ENCODE results near the gene MEIOB.
"Not testable (repeated sequence)": the region's sequence is repeated elsewhere in the genome, so short reads cannot be mapped to it uniquely, and the experiment has no call there.

Gene MEIOB

DNA sequence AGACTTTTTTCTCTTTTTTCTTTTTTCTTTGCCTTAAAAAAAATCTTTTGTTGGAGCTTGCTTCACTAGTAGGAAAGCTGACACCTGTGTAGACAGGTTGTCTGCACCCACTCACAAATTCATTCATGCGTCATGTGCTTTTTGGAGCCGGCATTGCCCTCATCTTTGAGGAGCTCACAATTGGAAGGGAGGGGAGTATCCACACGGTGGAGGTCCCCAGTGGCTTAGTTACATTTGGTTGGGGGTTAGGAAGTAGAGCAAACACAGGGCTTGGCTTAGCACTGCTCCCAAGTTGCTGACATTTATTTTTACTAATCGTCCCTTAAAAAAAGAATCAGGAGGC lies 18.7 kb upstream of the MEIOB start:
- H3K27me3 ChIP-seq (ENCODE audit: control insufficient read depth in 1 of 2, insufficient read depth in 2 of 2, low read length in 2 of 2) = peaks cover 8 to 14% of the 10 kb centered on the region in 2 donors
- H3K27ac ChIP-seq (ENCODE audit: low read length) = no peak overlapping the region
- H3K4me3 ChIP-seq (ENCODE audit: low read length in 2 of 2) = no peak overlapping the region
- H3K9me3 ChIP-seq (ENCODE audit: control insufficient read depth in 2 of 2, low read length in 2 of 2) = no peaks in the 10 kb centered on the region
- no peaks in the 10 kb centered on the region for H3K36me3 ChIP-seq (ENCODE audit: control insufficient read depth in 2 of 2, insufficient read depth in 2 of 2, low read length in 2 of 2)
- no peaks in the 10 kb centered on the region for H3K4me1 ChIP-seq (ENCODE audit: control insufficient read depth, insufficient read depth, low read length)
- no peak overlapping the region for H3K9ac ChIP-seq (ENCODE audit: low read length in 2 of 2)

DNA sequence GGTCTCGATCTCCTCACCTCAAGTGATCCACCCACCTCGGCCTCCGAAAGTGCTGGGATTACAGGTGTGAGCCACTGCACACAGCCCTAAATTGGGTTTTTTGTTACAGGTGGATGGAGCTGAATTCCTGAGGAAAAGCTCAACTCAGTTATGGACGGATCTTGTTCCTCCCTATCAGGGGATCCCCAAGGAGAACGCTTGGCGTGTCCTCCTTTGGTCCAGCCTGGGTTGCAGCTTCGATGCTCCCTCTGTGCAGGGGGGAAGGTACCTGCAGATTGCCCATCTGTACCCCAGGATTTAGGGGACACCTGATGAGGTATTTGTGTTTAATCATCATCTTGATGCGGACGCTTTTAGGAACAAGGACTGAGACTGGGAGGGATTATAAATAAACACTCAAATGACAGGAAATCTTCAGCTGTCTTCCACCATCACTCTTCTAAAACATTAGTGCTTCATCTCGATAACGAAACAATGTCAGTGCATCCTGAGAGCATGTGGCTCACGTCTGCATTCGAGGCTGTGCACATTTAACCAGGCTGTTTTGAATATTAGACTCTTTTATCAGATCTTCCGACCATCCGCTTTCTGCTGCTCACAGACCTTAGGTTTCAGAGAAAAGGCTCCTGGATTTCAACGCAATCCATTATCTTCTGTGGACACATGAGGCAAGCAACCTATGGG lies 18.2 kb upstream of the MEIOB start:
- Histone ChIP-seq H3K36me3 (ENCODE audit: control insufficient read depth in 2 of 2, insufficient read depth in 2 of 2, low read length in 2 of 2) (no peaks in the 10 kb centered on the region), H3K27ac (ENCODE audit: low read length) (no peak overlapping the region), H3K27me3 (ENCODE audit: control insufficient read depth in 1 of 2, insufficient read depth in 2 of 2, low read length in 2 of 2) (peaks cover 8 to 14% of the 10 kb centered on the region in 2 donors), H3K9me3 (ENCODE audit: control insufficient read depth in 2 of 2, low read length in 2 of 2) (no peaks in the 10 kb centered on the region), H3K4me3 (ENCODE audit: low read length in 2 of 2) (no peak overlapping the region), H3K4me1 (ENCODE audit: control insufficient read depth, insufficient read depth, low read length) (no peaks in the 10 kb centered on the region), H3K9ac (ENCODE audit: low read length in 2 of 2) (no peak overlapping the region)

- Histone ChIP-seq H3K27ac (ENCODE audit: low read length) (no peak overlapping the region), H3K9me3 (ENCODE audit: control insufficient read depth in 2 of 2, low read length in 2 of 2) (no peaks in the 10 kb centered on the region), H3K36me3 (ENCODE audit: control insufficient read depth in 2 of 2, insufficient read depth in 2 of 2, low read length in 2 of 2) (no peaks in the 10 kb centered on the region), H3K27me3 (ENCODE audit: control insufficient read depth in 1 of 2, insufficient read depth in 2 of 2, low read length in 2 of 2) (peaks cover 8 to 10% of the 10 kb centered on the region in 2 donors), H3K4me1 (ENCODE audit: control insufficient read depth, insufficient read depth, low read length) (no peaks in the 10 kb centered on the region), H3K4me3 (ENCODE audit: low read length in 2 of 2) (no peak overlapping the region), H3K9ac (ENCODE audit: low read length in 2 of 2) (no peak overlapping the region)
Observed at GRCh38 chr16:1887711-1888354, 15.9 kb upstream of the MEIOB start.

DNA sequence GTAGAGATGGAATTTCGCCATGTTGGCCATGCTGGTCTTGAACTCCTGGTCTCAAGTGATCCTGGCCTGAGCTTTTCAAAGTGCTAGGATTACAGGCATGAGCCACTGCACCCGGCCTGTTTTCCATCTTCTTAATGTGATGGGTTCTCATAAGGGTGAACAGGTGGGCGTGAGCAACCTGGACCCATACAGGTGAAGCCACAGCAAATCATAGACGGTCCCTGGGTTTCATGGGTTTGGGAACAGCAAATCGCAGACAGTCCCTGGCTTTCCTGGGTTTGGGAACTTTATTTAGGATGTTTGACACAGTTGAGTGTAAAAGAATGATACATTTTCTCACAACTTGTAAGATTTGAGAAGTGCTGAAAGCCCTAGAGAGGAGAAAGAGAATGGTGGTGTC lies 12.9 kb upstream of the MEIOB start:
- Histone ChIP-seq H3K27me3 (ENCODE audit: control insufficient read depth in 1 of 2, insufficient read depth in 2 of 2, low read length in 2 of 2) (peaks cover 0 to 6% of the 10 kb centered on the region in 2 donors), H3K9ac (ENCODE audit: low read length in 2 of 2) (no peak overlapping the region), H3K27ac (ENCODE audit: low read length) (no peak overlapping the region), H3K4me1 (ENCODE audit: control insufficient read depth, insufficient read depth, low read length) (no peaks in the 10 kb centered on the region), H3K4me3 (ENCODE audit: low read length in 2 of 2) (no peak overlapping the region), H3K9me3 (ENCODE audit: control insufficient read depth in 2 of 2, low read length in 2 of 2) (no peaks in the 10 kb centered on the region), H3K36me3 (ENCODE audit: control insufficient read depth in 2 of 2, insufficient read depth in 2 of 2, low read length in 2 of 2) (no peaks in the 10 kb centered on the region)

DNA sequence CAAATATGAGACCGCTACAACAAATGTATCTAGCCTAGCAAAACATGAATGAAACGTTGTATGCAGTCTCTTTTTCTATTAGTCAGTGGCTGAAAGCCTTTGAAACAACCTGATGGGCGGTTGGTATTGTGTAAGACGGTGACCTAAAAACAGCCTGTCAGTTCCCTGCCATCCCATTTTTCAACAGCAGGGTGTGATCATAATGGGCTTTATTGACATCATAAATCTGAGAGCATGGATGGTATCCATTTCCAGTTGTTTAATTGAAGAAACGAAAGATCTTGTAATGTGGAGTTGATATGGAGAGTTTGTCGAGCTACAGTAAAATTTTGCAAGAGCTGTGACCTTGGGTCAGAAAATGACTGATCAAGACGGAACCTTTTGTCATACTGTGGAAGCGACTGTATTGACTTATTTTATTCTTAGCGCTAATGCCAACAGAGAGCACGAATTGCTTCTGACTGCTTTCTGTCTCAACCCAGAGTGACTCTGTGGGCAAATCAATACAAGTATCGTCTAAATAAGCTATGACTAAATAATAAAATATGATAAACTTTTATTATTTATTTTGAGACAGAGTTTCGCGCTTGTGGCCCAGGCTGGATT lies 12.3 kb upstream of the MEIOB start:
- Histone ChIP-seq H3K27me3 (ENCODE audit: control insufficient read depth in 1 of 2, insufficient read depth in 2 of 2, low read length in 2 of 2) (peaks cover 0 to 6% of the 10 kb centered on the region in 2 donors), H3K4me3 (ENCODE audit: low read length in 2 of 2) (no peak overlapping the region), H3K9ac (ENCODE audit: low read length in 2 of 2) (no peak overlapping the region), H3K4me1 (ENCODE audit: control insufficient read depth, insufficient read depth, low read length) (no peaks in the 10 kb centered on the region), H3K9me3 (ENCODE audit: control insufficient read depth in 2 of 2, low read length in 2 of 2) (no peaks in the 10 kb centered on the region), H3K36me3 (ENCODE audit: control insufficient read depth in 2 of 2, insufficient read depth in 2 of 2, low read length in 2 of 2) (no peaks in the 10 kb centered on the region), H3K27ac (ENCODE audit: low read length) (no peak overlapping the region)

GRCh38 chr16:1881172-1881571 lies 9.2 kb upstream of the MEIOB start:
- not testable (repeated sequence) for H3K4me1 ChIP-seq (ENCODE audit: control insufficient read depth, insufficient read depth, low read length); H3K27ac ChIP-seq (ENCODE audit: low read length); H3K4me3 ChIP-seq (ENCODE audit: low read length in 2 of 2); H3K9me3 ChIP-seq (ENCODE audit: control insufficient read depth in 2 of 2, low read length in 2 of 2); H3K9ac ChIP-seq (ENCODE audit: low read length in 2 of 2); H3K36me3 ChIP-seq (ENCODE audit: control insufficient read depth in 2 of 2, insufficient read depth in 2 of 2, low read length in 2 of 2)
- H3K27me3 ChIP-seq (ENCODE audit: control insufficient read depth in 1 of 2, insufficient read depth in 2 of 2, low read length in 2 of 2) = peaks cover 5 to 14% of the 10 kb centered on the region in 2 donors

DNA sequence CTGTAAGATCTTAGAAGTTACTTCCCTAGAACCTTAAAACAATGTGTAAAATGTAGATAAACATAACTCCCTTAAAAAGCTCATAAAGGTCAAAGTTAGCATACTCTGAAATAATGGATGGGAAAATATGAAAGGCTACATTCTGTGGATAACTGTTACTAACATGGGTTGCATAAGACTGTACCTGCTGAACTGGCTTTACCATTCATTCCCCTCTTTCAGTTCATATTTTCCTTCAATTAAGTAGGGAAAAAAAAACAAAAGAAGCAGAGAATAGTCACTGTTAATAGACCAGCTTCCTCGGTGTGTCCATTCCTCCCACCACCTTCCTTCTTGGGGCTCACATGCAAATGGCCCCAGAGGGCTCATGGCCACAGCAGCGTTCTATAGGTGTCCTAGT lies 7.5 kb upstream of the MEIOB start:
- Histone ChIP-seq H3K9me3 (ENCODE audit: control insufficient read depth in 2 of 2, low read length in 2 of 2) (no peaks in the 10 kb centered on the region), H3K9ac (ENCODE audit: low read length in 2 of 2) (no peak overlapping the region), H3K4me1 (ENCODE audit: control insufficient read depth, insufficient read depth, low read length) (no peaks in the 10 kb centered on the region), H3K27me3 (ENCODE audit: control insufficient read depth in 1 of 2, insufficient read depth in 2 of 2, low read length in 2 of 2) (peaks cover 12 to 22% of the 10 kb centered on the region in 2 donors), H3K36me3 (ENCODE audit: control insufficient read depth in 2 of 2, insufficient read depth in 2 of 2, low read length in 2 of 2) (no peaks in the 10 kb centered on the region), H3K27ac (ENCODE audit: low read length) (no peak overlapping the region), H3K4me3 (ENCODE audit: low read length in 2 of 2) (no peak overlapping the region)

DNA sequence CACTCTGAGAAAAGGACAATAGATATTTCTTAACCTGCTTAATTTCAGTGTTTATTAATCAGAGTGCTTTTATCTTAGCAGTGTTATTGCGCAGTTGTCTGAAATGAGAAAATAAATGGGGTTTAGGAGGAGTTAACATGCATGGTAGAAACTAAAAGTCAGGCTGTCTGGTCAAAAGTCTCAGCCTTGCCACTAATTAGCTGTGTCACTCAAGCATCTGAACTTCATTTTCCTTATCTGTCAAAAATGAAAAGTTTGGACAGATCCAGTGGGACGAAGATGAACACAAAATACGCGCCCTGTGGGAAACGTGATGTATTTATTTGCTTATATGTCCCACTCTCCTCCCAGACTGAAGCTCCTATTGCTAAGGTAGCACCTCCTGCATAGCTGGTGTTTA lies 6.3 kb upstream of the MEIOB start:
- H3K27ac ChIP-seq (ENCODE audit: low read length) = no peak overlapping the region
- H3K9me3 ChIP-seq (ENCODE audit: control insufficient read depth in 2 of 2, low read length in 2 of 2) = no peaks in the 10 kb centered on the region
- peaks cover 12 to 22% of the 10 kb centered on the region in 2 donors for H3K27me3 ChIP-seq (ENCODE audit: control insufficient read depth in 1 of 2, insufficient read depth in 2 of 2, low read length in 2 of 2)
- H3K9ac ChIP-seq (ENCODE audit: low read length in 2 of 2) = no peak overlapping the region
- H3K4me3 ChIP-seq (ENCODE audit: low read length in 2 of 2) = no peak overlapping the region
- no peaks in the 10 kb centered on the region for H3K4me1 ChIP-seq (ENCODE audit: control insufficient read depth, insufficient read depth, low read length)
- H3K36me3 ChIP-seq (ENCODE audit: control insufficient read depth in 2 of 2, insufficient read depth in 2 of 2, low read length in 2 of 2) = no peaks in the 10 kb centered on the region

GRCh38 chr16:1877804-1878203 lies 5.8 kb upstream of the MEIOB start:
- H3K27me3 ChIP-seq (ENCODE audit: control insufficient read depth in 1 of 2, insufficient read depth in 2 of 2, low read length in 2 of 2) = peaks cover 12 to 22% of the 10 kb centered on the region in 2 donors
- no peak overlapping the region for H3K27ac ChIP-seq (ENCODE audit: low read length)
- H3K9ac ChIP-seq (ENCODE audit: low read length in 2 of 2) = no peak overlapping the region
- H3K36me3 ChIP-seq (ENCODE audit: control insufficient read depth in 2 of 2, insufficient read depth in 2 of 2, low read length in 2 of 2) = no peaks in the 10 kb centered on the region
- no peaks in the 10 kb centered on the region for H3K9me3 ChIP-seq (ENCODE audit: control insufficient read depth in 2 of 2, low read length in 2 of 2)
- H3K4me3 ChIP-seq (ENCODE audit: low read length in 2 of 2) = no peak overlapping the region
- no peaks in the 10 kb centered on the region for H3K4me1 ChIP-seq (ENCODE audit: control insufficient read depth, insufficient read depth, low read length)

DNA sequence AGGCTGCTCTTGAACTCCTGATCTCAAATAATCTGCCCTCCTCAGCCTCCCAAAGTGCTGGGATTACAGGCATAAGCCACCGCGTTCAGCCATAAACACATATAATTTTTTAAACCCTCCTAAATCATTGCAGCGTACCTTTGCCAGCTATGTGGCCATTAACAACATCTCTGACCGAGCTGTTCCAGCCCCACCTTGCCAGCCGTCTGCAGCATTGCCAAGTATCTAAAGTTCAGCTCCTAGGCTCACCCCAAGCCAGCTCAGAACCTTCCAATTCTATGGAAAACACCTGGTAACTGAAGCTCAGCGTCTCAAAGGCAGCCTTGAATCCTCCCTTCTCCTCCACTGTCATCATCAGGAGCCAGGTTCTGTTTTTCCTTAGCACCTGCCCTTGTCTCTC lies 5.1 kb upstream of the MEIOB start:
- H3K4me3 ChIP-seq (ENCODE audit: low read length in 2 of 2) = no peak overlapping the region
- H3K36me3 ChIP-seq (ENCODE audit: control insufficient read depth in 2 of 2, insufficient read depth in 2 of 2, low read length in 2 of 2) = no peaks in the 10 kb centered on the region
- no peaks in the 10 kb centered on the region for H3K4me1 ChIP-seq (ENCODE audit: control insufficient read depth, insufficient read depth, low read length)
- H3K27ac ChIP-seq (ENCODE audit: low read length) = no peak overlapping the region
- H3K9ac ChIP-seq (ENCODE audit: low read length in 2 of 2) = no peak overlapping the region
- H3K9me3 ChIP-seq (ENCODE audit: control insufficient read depth in 2 of 2, low read length in 2 of 2) = no peaks in the 10 kb centered on the region
- peaks cover 18 to 26% of the 10 kb centered on the region in 2 donors for H3K27me3 ChIP-seq (ENCODE audit: control insufficient read depth in 1 of 2, insufficient read depth in 2 of 2, low read length in 2 of 2)

DNA sequence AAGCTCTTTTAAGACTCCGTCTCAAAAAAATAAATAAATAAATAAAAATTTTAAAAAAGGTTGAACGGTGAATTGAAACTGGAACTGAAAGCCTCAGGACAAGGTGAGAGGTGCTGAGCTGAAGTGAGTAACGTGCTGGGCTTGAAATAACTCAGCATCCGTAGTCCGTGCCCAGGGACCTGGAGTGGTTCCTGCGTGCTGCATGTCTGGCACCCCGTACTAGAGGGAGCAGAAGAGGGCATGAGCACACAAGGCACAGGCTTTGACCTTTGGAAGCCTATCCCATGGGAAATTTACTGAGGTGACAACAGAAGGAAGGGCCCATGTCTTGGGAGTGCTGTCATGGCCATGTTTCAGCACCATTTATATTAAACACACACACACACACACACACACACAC lies 4.5 kb upstream of the MEIOB start:
- H3K27ac ChIP-seq (ENCODE audit: low read length) = no peak overlapping the region
- H3K27me3 ChIP-seq (ENCODE audit: control insufficient read depth in 1 of 2, insufficient read depth in 2 of 2, low read length in 2 of 2) = peaks cover 22 to 24% of the 10 kb centered on the region in 2 donors
- H3K4me1 ChIP-seq (ENCODE audit: control insufficient read depth, insufficient read depth, low read length) = no peaks in the 10 kb centered on the region
- H3K9ac ChIP-seq (ENCODE audit: low read length in 2 of 2) = no peak overlapping the region
- no peaks in the 10 kb centered on the region for H3K9me3 ChIP-seq (ENCODE audit: control insufficient read depth in 2 of 2, low read length in 2 of 2)
- H3K4me3 ChIP-seq (ENCODE audit: low read length in 2 of 2) = no peak overlapping the region
- H3K36me3 ChIP-seq (ENCODE audit: control insufficient read depth in 2 of 2, insufficient read depth in 2 of 2, low read length in 2 of 2) = no peaks in the 10 kb centered on the region
